K562 (cell line): ENCODE results near the gene TMEFF2.

ENCODE experiments used
- CREM ChIP-seq: IDR thresholded peaks from 2 replicates; pipeline ENCODE4 v1.6.1; 2014; ENCODE audit warnings: antibody characterized with exemption, low read depth
- CTCF ChIP-seq, 3 experiments: IDR thresholded peaks in 2 of 3; conservative IDR thresholded peaks in 1 of 3; 2 replicates each; pipeline ENCODE4 v1.5.1; 2011 to 2012; ENCODE audit warnings: low read length in 3 of 3, mild to moderate bottlenecking in 3 of 3, control low read depth in 2 of 3, improper control_type of control experiment in 1 of 3, inconsistent platforms in 1 of 3, low read depth in 1 of 3, mixed read lengths in 1 of 3, moderate library complexity in 1 of 3; ENCODE audit not compliant: insufficient read depth in 2 of 3
- EP300 ChIP-seq: IDR thresholded peaks from 2 replicates; pipeline ENCODE4 v1.6.1; 2012; ENCODE audit warnings: low read length, improper control_type of control experiment
- EZH2 ChIP-seq: IDR thresholded peaks from 2 replicates; pipeline ENCODE4 v1.6.1; 2012; ENCODE audit warnings: low read depth, mild to moderate bottlenecking, inconsistent platforms, low read length, borderline replicate concordance
- FIP1L1 ChIP-seq: fragments of 200-400 bp; formaldehyde crosslinking; IDR thresholded peaks from 2 replicates; pipeline ENCODE4 v1.6.1; 2018; ENCODE audit warnings: mild to moderate bottlenecking, low read depth, low read length; ENCODE audit not compliant: poor library complexity, severe bottlenecking
- NR2F6 ChIP-seq: fragments of 450-650 bp; formaldehyde crosslinking; IDR thresholded peaks from 2 replicates; pipeline ENCODE4 v1.4.0; 2020; ENCODE audit warnings: mild to moderate bottlenecking
- U2AF1 ChIP-seq: fragments of 200-400 bp; formaldehyde crosslinking; optimal IDR thresholded peaks from 2 replicates; pipeline ENCODE3; 2017; ENCODE audit warnings: mild to moderate bottlenecking, low read depth, low read length, moderate library complexity
- TF ChIP-seq, protein P1 (sequence below): fragments of 450-650 bp; IDR thresholded peaks from 2 replicates; pipeline ENCODE4 v1.6.1; 2016; ENCODE audit warnings: antibody characterized with exemption
- TF ChIP-seq, protein P2 (sequence below): fragments of 450-650 bp; IDR thresholded peaks from 2 replicates; pipeline ENCODE4 v1.6.1; 2017; ENCODE audit warnings: antibody characterized with exemption, mild to moderate bottlenecking

DNA sequence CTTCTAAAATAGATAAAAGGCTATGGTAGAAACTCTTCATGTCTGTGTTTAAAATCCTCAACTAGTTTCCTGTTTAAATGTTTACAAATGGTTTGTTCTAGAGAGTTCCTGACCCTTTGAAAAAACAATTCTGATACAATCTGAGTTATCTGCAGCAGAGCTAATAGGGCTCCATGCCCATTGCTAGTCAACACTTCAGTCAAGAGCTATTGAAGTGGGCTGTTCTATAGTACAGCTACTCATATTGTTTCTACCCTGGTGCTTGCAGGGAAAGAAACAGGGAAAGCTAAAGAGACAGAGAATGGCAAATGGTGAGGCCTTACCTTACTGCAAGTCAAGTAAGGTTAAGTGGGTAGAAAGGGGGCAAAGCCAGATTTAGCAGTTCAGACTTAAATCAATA, 235.5 kb downstream of the TMEFF2 start:
- TF ChIP-seq CTCF (IDR thresholded peaks at IDR 0.05 in 2 of 3, conservative IDR thresholded peaks at IDR 0.05 in 1 of 3; ENCODE audit: insufficient read depth in 2 of 3, low read depth in 1 of 3, low read length in 3 of 3) (no peak), CREM (no peak), NR2F6 (no peak), EZH2 (no peak), FIP1L1 (no peak), EP300 (no peak), U2AF1 (no peak)
- TF ChIP-seq, protein P1, sequence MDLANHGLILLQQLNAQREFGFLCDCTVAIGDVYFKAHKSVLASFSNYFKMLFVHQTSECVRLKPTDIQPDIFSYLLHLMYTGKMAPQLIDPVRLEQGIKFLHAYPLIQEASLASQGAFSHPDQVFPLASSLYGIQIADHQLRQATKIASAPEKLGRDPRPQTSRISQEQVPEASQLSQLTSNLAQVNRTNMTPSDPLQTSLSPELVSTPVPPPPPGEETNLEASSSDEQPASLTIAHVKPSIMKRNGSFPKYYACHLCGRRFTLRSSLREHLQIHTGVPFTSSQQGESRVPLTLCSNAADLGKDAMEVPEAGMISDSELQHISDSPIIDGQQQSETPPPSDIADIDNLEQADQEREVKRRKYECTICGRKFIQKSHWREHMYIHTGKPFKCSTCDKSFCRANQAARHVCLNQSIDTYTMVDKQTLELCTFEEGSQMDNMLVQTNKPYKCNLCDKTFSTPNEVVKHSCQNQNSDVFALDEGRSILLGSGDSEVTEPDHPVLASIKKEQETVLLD = no peak
- TF ChIP-seq, protein P2, sequence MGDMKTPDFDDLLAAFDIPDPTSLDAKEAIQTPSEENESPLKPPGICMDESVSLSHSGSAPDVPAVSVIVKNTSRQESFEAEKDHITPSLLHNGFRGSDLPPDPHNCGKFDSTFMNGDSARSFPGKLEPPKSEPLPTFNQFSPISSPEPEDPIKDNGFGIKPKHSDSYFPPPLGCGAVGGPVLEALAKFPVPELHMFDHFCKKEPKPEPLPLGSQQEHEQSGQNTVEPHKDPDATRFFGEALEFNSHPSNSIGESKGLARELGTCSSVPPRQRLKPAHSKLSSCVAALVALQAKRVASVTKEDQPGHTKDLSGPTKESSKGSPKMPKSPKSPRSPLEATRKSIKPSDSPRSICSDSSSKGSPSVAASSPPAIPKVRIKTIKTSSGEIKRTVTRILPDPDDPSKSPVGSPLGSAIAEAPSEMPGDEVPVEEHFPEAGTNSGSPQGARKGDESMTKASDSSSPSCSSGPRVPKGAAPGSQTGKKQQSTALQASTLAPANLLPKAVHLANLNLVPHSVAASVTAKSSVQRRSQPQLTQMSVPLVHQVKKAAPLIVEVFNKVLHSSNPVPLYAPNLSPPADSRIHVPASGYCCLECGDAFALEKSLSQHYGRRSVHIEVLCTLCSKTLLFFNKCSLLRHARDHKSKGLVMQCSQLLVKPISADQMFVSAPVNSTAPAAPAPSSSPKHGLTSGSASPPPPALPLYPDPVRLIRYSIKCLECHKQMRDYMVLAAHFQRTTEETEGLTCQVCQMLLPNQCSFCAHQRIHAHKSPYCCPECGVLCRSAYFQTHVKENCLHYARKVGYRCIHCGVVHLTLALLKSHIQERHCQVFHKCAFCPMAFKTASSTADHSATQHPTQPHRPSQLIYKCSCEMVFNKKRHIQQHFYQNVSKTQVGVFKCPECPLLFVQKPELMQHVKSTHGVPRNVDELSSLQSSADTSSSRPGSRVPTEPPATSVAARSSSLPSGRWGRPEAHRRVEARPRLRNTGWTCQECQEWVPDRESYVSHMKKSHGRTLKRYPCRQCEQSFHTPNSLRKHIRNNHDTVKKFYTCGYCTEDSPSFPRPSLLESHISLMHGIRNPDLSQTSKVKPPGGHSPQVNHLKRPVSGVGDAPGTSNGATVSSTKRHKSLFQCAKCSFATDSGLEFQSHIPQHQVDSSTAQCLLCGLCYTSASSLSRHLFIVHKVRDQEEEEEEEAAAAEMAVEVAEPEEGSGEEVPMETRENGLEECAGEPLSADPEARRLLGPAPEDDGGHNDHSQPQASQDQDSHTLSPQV = no peak
